GM04504 (cell line): ENCODE data around the gene MAP3K3.

Experiments
- DNase-seq: peaks from one replicate; pipeline ENCODE4 v3.0.0-alpha.2; 2012; ENCODE audit warnings: low read depth

The MAP3K3 gene

GRCh38 chr17:63621684-63622573 is at the start of gene MAP3K3:
MAP3K3 (plus strand) TSS chr17:63622417; CDS start chr17:63622760, 343 bp downstream.
- DNase-seq, result peak; percentile 100

- no peak for DNase-seq
These were observed 48.6 kb upstream of the MAP3K3 start for GRCh38 chr17:63573634-63574033.

GRCh38 chr17:63578027-63578768 is 44.0 kb upstream of the MAP3K3 start:
- DNase-seq, result no peak

GRCh38 chr17:63578769-63579111 is 43.5 kb upstream of the MAP3K3 start:
- DNase-seq, result no peak

- no peak for DNase-seq
These were observed 42.6 kb upstream of the MAP3K3 start for GRCh38 chr17:63579633-63580032.

GRCh38 chr17:63587770-63588169 is 34.4 kb upstream of the MAP3K3 start:
- DNase-seq, result no peak

GRCh38 chr17:63588797-63589196 is 33.4 kb upstream of the MAP3K3 start:
- DNase-seq, result no peak

GRCh38 chr17:63589646-63590045 is 32.6 kb upstream of the MAP3K3 start:
- no peak for DNase-seq

GRCh38 chr17:63592797-63593196 is 29.4 kb upstream of the MAP3K3 start:
- no peak for DNase-seq

- DNase-seq, result no peak
These were observed 27.1 kb upstream of the MAP3K3 start for GRCh38 chr17:63595132-63595531.

GRCh38 chr17:63596856-63597586 is 25.2 kb upstream of the MAP3K3 start:
- no peak for DNase-seq

- no peak for DNase-seq
These were observed 23.9 kb upstream of the MAP3K3 start for GRCh38 chr17:63598281-63598680.

- peak; percentile 57 for DNase-seq
These were observed 21.4 kb upstream of the MAP3K3 start, which contains the start of gene TACO1 for GRCh38 chr17:63600569-63601438. TACO1 (plus strand) TSS chr17:63600895; CDS start chr17:63601084, 189 bp downstream.

- DNase-seq, result no peak
These were observed 20.5 kb upstream of the MAP3K3 start for GRCh38 chr17:63601439-63602371.

GRCh38 chr17:63609816-63610573 is 12.2 kb upstream of the MAP3K3 start:
- no peak for DNase-seq

GRCh38 chr17:63610854-63611253 is 11.4 kb upstream of the MAP3K3 start:
- no peak for DNase-seq

- DNase-seq, result no peak
These were observed 10.9 kb upstream of the MAP3K3 start for GRCh38 chr17:63611354-63611753.

- no peak for DNase-seq
These were observed 8.6 kb upstream of the MAP3K3 start for GRCh38 chr17:63613663-63614062.

- no peak for DNase-seq
These were observed 961 bp upstream of the MAP3K3 start for GRCh38 chr17:63621229-63621683.
